Right lung (tissue), 10 donors: ENCODE results near the gene LILRB5. TPM values are rescaled to one million over a fixed set of nuclear protein-coding genes. Genes with fewer than 3 reads are reported as not detected.
"Not testable (repeated sequence)": the region's sequence is repeated elsewhere in the genome, so short reads cannot be mapped to it uniquely, and the experiment has no call there.

Experiments
- DNase-seq, 2 donors: peaks; one replicate each; pipeline ENCODE4 v3.0.0-alpha.2; 2013
- long read RNA-seq, 8 donors: transcript quantifications; one replicate each; lab custom pipeline, GENCODE V29; 2026
- polyA plus RNA-seq, 5 donors: library from polyadenylated mRNA; unstranded; fragments of 120-200 nt; gene quantifications; one replicate each; pipeline versions ENCODE4 v1.2.1 to v1.2.3, GENCODE V29; 2013; ENCODE audit warnings: inconsistent platforms in 1 of 5, low replicate concordance in 1 of 5; ENCODE audit not compliant: insufficient read length in 5 of 5, insufficient read depth in 1 of 5

Gene LILRB5
- 1 to 10 TPM; 3.9 to 5.0 (median 4.8) TPM for polyA plus RNA-seq
- long read RNA-seq, donor 1, result 0 reads
- long read RNA-seq, donor 2, result 0 reads
- long read RNA-seq, donor 3, result 0 reads
- long read RNA-seq, donor 4, result 0 reads
- long read RNA-seq, donor 5, partial matches to known transcripts, result 0 of 1 reads
- long read RNA-seq, donor 5, other reads (novel, unspliced or antisense), result 0 of 1 reads
- long read RNA-seq, donor 6, result 0 reads
- long read RNA-seq, donor 7, result 0 reads
- long read RNA-seq, donor 8, result 0 reads

GRCh38 chr19:54257116-54257480 is at the start of gene LILRB5:
Gene LILRB5 (minus strand): TSS chr19:54257273. CDS start chr19:54257193, 80 bp downstream.
- no peak for DNase-seq

DNA sequence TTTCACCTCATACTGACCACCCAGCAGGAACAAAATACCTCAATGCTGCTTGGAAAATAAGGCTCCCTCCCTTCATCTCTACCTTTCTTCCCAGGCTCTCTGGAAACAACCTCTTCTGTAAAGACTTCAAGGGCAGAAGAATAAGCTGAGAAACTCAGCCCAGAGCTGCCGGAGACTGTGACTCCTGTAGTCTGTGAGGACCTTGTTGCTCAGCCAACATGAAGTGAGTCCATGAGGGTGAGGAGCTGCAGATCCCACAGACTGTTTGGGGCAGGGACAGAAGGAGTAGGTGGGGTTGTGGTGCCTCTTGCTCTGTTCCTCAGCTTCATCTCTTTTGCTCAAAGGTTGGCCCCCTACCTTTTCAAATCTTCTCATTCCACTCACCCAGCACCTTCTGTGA is 48.1 kb upstream of the LILRB5 start:
- DNase-seq, result no peak

DNA sequence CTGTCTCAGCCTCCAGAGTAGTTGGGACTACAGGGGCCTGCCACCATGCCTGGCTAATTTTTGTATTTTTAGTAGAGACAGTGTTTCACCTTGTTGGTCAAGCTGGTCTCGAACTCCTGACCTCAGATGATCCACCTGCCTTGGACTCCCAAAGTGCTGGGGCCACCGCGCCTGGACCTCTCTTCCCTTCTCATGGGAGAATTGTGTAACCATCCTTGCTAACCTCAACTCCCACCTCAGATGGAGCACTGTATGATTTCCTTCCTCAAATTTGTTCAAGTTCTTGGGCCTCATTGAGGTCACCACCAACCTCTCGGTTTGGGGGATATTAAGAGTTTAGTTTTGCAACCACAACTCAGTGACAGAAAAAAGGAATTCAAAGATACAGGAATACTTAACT is 45.2 kb upstream of the LILRB5 start:
- DNase-seq, result no peak

DNA sequence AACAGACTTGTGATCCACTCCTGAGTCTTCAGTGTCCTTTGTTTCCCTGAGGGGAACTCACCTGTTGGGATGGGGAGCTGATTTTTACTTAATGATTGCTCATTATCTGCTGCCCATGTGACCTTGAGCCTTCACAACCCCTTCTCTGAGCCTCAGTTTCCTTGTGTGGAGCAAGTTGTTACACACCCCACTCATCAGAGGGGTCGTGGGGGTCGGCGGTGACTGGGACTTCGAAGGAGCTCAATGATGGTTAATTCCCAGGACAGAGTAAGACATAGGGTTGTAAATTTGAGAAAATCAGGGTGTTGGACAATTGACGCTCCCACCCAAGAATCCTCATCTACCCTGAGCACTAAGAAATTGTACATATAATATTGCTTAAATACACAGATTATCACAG is 42.4 kb upstream of the LILRB5 start:
- no peak for DNase-seq

DNA sequence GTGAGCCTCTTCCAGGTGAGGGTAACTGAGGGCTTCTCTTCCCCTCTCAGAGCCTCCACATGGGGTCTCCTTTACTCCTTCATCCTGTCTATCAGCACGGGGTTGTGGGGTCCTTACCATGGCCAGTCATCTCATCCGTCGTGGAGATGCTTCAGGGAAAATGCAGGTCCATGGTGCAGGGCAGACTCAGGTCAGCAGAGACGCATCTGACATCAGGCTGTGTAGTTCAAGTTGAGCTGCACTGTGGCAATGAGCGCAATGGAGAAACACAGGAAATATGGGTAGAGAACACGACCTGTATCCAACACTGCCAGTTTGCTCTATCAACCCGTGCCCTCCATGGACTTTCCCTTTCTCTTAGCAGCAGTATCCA is 42.0 kb upstream of the LILRB5 start:
- DNase-seq, result no peak

- no peak for DNase-seq
Measured at GRCh38 chr19:54298357-54299125, 41.5 kb upstream of the LILRB5 start.

DNA sequence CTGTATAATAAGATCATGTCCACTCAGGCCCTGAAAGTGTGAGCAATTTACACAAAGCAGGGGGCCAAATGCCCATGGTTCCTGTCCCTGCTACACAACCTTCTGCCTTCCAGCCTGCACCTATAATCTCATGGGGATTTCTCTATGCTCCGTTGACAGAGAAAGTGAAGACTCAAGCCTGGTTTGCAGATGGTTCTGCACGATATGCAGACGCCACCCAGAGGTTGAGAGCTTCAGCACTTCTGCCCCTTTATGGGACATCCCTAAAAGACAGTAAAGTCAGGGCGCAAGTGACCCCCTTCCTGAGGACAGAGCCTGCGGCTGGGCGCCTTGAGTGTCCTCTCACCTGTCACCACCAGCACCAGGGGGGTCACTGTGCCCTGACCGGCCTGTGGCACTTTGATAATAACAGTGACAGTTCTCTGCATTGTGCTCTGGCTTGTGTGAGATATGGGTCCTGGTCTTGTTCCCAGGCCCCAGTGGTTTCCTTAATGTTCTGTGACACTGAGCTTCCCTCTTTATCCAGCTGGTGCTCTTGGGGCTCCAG is 40.8 kb upstream of the LILRB5 start:
- no peak for DNase-seq

DNA sequence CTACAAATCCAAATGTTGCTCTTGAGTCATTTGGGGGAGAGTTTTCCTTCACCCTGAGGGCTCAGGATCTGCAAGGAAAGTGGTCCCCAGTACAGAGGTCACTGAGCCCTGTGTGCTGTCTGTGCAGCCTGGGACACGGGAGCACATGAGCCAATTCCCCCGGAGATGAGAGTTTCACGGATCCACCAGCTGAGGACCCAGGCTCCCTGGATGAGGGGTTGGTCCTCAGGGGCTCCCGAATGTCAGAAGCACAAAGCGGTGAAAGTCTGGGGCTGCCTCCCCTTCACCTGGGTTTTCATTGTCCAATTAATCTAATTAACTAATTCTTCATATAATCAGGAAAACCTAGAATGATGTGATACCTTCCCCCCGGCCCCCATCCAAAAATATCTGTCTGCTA is 37.5 kb upstream of the LILRB5 start:
- no peak for DNase-seq

DNA sequence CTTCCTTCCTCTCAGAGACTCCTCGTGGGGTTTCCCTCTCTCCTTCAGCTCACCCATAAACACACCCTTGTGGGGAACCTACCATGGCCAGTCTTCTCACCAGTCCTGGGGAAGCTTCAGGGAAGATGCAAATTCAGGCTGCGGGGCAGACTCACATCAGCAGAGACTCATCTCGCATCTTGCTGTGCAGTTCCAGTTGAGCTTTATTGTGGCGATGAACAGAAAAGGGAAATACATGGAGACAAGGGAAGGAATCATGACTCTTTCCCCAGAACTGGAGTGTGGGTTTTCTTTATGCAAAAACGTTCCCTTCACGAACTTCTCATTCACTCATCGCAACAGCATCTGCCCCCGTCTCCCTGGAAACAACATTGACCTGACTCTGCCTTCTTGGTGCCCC is 32.1 kb upstream of the LILRB5 start:
- DNase-seq, result not testable (repeated sequence)

GRCh38 chr19:54287456-54287855 is 30.4 kb upstream of the LILRB5 start:
- DNase-seq, result no peak

DNA sequence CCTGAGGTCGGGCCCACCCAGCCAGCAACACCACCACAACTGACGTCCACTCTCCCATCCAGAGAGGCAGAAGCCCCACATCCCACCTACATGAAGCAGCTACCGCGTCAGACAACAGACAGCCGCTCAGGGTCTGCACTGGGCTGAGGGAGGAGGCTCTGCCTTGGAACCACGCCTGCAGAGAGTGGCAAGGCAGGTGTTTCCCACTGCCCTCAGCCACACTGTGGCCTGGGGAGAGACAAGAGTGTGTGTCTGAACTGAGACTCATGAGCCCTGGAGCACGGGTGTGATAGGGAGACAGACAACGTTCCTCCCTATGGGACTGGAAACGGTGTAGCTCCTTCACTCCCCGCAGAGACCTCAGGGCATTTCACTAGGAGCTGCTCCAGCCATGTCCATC is 29.2 kb upstream of the LILRB5 start:
- not testable (repeated sequence) for DNase-seq

DNA sequence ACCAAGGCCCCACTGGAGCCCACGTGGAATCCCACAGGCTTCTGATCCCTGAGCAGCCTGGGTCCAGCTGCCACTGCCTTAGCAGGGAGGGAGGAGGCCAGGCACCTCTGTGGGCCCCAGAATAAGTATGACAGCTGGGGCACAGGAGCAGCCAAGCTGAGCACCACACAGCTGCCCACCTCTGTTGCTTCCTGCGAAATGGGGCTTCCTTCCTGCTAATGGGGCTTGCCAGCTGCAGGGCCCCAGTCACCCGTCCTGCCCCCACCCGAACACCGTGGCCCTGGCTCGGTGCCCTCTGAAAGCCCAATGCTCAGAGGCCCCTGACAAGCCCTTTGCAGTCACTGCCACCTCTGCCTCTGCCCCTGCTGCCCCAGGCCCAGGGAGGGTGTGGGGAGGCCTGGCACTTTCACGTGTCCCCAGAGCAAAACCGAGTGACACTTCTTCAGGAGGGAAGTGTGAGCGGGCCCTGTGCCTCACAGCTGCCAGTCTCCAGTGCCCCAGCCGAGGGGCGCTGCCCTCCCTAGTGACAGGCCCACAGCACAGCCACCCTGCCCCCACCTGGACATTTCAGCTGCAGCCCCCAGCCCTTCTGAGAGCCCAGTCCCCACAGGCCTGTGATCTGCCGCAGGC is 28.5 kb upstream of the LILRB5 start:
- DNase-seq, result not testable (repeated sequence)

GRCh38 chr19:54282686-54283470 is 25.8 kb upstream of the LILRB5 start:
- DNase-seq, result peak in 1 of 2 donors; percentile 20

GRCh38 chr19:54281729-54282075 is 24.6 kb upstream of the LILRB5 start:
- not testable (repeated sequence) for DNase-seq

GRCh38 chr19:54281007-54281728 is 24.1 kb upstream of the LILRB5 start, which contains the start of gene LILRB2:
Gene LILRB2 (minus strand): TSS chr19:54281110. CDS start chr19:54280496, 614 bp downstream.
- no peak for DNase-seq

- DNase-seq, result not testable (repeated sequence)
Measured at GRCh38 chr19:54280441-54280840, 23.4 kb upstream of the LILRB5 start.

DNA sequence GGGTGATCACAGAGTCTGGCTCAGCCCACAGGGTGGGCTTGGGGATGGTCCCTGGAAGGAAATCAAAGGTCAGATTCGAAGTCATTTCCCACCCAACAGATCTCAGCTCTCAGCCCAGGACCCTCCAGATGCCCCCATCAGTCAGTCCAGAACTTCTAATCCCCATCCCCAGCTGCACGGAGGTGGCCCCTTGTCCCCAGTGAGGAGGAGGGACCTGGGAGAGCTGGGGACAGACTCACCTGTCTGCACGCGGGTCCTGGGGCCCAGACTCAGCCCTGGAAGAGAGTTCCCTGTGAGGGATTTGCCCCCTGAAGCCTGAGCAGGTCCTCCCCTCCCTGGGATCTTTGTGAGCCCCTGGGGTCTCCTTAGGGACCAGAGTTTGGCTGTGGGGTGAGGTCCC is 23.0 kb upstream of the LILRB5 start:
- not testable (repeated sequence) for DNase-seq

GRCh38 chr19:54279406-54279962 is 22.4 kb upstream of the LILRB5 start:
- no peak for DNase-seq

DNA sequence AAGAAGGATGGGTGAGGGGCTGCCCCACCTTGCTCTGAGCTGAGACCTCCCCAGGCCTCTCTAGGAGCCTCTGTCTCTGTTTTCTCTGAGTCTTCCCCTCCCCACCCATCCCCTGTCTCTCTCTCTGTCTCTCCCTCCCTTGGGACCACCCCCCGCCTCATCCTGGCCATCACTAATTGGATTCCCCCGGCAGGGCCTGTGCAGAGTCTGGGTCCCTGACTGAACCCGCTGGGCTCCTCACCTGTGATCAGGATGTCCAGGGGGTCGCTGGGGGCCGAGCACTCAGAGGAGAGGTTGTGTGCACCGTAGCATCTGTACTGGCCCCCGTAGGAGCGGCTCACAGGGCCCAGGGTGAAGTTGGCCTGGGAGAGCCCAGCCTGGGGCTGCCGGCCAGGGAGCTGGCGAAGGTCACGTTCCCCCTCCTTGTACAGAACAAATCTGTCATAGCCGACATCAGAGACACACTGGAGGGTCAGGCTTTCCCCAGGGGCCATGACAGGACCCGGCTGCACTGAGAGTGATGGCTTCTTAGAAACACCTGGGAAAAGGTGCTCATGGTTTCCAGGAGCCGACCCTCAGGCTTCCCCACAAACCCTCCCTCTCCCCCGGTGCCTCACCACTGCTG is 21.6 kb upstream of the LILRB5 start:
- not testable (repeated sequence) for DNase-seq

GRCh38 chr19:54278056-54278455 is 21.0 kb upstream of the LILRB5 start:
- not testable (repeated sequence) for DNase-seq
